Measurements from ENCODE around the gene RTN3.

The RTN3 gene

GRCh38 chr11:63667995-63668795 is 13.1 kb upstream of the RTN3 start:
- TF ChIP-seq REST (IDR thresholded peaks at IDR 0.05; ENCODE audit: insufficient read depth in 1 of 2, low read depth in 2 of 2, low read length in 2 of 2) (no peak), POLR2AphosphoS5 (IDR thresholded peaks at IDR 0.05; ENCODE audit: low read depth, low read length) (no peak), TAF1 (IDR thresholded peaks at IDR 0.05; ENCODE audit: borderline replicate concordance, insufficient read depth, low read length) (no peak), SIN3A (IDR thresholded peaks at IDR 0.05; ENCODE audit: borderline replicate concordance, insufficient read depth, low read length) (no peak), FOXP2 (optimal IDR thresholded peaks at IDR 0.05; ENCODE audit: borderline replicate concordance, extremely low read depth, extremely low read length, insufficient read depth) (no peak)

DNA sequence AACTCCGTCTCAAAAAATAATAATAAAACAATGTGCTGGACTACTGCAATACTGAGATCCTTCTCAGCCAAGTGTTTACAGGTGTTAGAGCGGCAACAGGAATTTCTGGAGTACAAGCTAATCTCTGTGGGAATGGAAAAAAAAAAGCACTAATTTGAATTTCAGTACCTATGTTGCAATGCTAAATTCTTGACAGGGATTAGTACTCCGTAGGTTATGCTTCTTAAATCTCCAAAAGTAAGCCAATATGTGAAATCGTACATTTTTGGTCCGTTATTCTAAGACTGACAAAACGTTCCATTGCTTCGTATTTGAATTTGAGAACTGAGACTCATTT is 11.2 kb upstream of the RTN3 start:
- TF ChIP-seq FOXP2 (optimal IDR thresholded peaks at IDR 0.05; ENCODE audit: borderline replicate concordance, extremely low read depth, extremely low read length, insufficient read depth) (no peak), SIN3A (IDR thresholded peaks at IDR 0.05; ENCODE audit: borderline replicate concordance, insufficient read depth, low read length) (no peak), TAF1 (IDR thresholded peaks at IDR 0.05; ENCODE audit: borderline replicate concordance, insufficient read depth, low read length) (no peak), POLR2AphosphoS5 (IDR thresholded peaks at IDR 0.05; ENCODE audit: low read depth, low read length) (no peak), REST (IDR thresholded peaks at IDR 0.05; ENCODE audit: insufficient read depth in 1 of 2, low read depth in 2 of 2, low read length in 2 of 2) (no peak)

DNA sequence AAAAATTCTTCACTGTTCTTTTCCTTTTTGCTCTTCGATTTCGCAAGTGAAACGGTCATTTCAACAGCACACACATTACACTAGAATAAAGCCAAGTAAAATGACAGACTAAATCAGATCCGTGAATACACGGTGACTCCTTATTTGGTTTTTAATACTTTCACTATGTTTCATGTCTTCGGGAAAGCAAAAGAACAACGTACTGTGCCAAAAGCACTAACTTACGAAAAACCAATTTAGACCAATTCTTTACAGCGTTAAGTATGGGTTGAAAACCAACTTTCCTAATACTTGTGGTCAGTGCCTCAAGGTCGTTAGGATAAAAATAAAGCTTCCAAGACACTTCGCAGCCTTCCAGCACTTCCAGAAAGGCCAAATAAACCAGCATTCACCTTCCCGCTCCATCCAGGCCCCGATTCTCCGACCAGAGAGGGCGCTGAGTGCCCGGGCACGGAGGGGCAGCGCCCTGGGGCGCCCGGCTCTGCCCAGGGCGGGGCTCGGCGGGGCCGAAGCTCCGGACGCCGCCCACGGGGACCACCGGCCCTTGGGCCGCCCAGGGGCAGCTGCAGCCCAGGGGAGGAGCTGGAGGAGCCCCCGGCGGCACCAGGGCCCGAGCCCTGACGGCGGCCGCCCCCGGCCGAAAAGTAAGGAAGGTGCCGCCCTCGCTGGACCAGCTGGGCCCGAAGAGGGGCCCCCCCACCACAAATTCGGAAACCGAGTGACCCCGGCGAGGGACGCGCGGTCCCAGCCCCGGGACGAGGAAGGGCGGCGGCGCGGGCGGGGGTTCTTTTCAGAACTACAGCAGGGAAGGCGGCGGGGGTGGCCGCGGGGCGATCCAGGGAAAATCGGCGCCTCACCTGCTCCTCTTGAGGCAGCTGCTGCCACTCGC is 10.6 kb upstream of the RTN3 start:
- TF ChIP-seq REST (IDR thresholded peaks at IDR 0.05; ENCODE audit: insufficient read depth in 1 of 2, low read depth in 2 of 2, low read length in 2 of 2) (no peak), FOXP2 (optimal IDR thresholded peaks at IDR 0.05; ENCODE audit: borderline replicate concordance, extremely low read depth, extremely low read length, insufficient read depth) (no peak), SIN3A (IDR thresholded peaks at IDR 0.05; ENCODE audit: borderline replicate concordance, insufficient read depth, low read length) (no peak), POLR2AphosphoS5 (IDR thresholded peaks at IDR 0.05; ENCODE audit: low read depth, low read length) (no peak), TAF1 (IDR thresholded peaks at IDR 0.05; ENCODE audit: borderline replicate concordance, insufficient read depth, low read length) (no peak)

DNA sequence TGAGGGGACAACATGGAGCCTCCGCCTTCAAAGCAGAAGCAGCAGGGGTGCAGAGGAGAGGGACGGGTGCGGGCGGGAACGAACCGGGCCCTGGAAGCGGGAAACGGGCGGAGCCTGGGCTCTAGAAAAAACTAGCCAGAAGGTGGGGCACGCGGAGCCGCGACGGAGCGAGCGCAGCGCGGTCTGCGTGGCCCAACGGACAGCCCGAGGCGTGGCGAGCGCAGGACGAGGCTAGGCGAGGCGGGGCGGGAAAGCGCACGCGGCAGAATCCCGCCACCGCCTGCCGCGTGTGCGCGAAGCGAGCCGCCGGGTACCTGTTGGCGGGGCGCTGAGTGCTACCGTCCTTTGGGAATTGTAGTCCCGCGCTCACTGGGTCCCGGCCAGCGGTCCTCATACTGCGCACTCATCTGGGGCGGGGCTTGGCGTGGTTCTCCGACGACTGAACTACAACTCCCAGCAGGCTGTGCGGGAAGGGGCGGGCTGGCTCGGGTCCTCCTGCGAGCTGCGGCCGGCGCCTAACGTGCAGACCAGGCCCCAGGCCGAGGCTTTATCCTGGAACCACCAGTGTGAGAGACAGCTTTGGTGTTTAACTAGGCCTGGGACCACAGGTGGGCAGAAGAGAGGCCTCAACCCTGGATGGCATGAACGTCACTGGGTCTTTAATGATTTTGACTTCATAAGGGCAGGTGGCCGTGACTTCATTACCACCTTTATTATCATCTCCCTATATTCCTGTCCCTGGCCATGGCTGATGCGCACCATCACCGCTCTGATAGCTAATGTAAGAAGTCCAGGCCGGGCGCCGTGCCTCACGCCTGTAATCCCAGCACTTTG is 9.8 kb upstream of the RTN3 start, which contains the start of gene ATL3:
ATL3 (minus strand) TSS at position 55 of the 834 bp plus-strand sequence; CDS start at position 14, 41 bp downstream.
- peak; percentile 30 for TF ChIP-seq FOXP2 (optimal IDR thresholded peaks at IDR 0.05; ENCODE audit: borderline replicate concordance, extremely low read depth, extremely low read length, insufficient read depth)
- peak; percentile 76 for TF ChIP-seq POLR2AphosphoS5 (IDR thresholded peaks at IDR 0.05; ENCODE audit: low read depth, low read length)
- TF ChIP-seq REST (IDR thresholded peaks at IDR 0.05; ENCODE audit: insufficient read depth in 1 of 2, low read depth in 2 of 2, low read length in 2 of 2), result peak in 1 of 2 experiments; percentile 48; a peak in 1 of 4 replicates
- TF ChIP-seq TAF1 (IDR thresholded peaks at IDR 0.05; ENCODE audit: borderline replicate concordance, insufficient read depth, low read length), result peak; percentile 88
- TF ChIP-seq SIN3A (IDR thresholded peaks at IDR 0.05; ENCODE audit: borderline replicate concordance, insufficient read depth, low read length), result peak; percentile 67; the same call in 1 of the 2 replicates
